SK-N-MC (cell line): ENCODE results near the gene SLC6A6.

Experiments
- DNase-seq: peaks from one replicate; pipeline ENCODE4 v3.0.0-alpha.2; 2011; ENCODE audit warnings: low read depth, low spot score
- H3K27ac ChIP-seq: fragments of 200-600 bp; sonication (generic); 2 replicates; pipeline ENCODE4 v1.5.1; 2016; ENCODE audit warnings: mixed run types
- H3K36me3 ChIP-seq: fragments of 200-600 bp; sonication (generic); 2 replicates; pipeline ENCODE4 v1.6.1; 2017; ENCODE audit warnings: antibody characterized with exemption, low read length, mixed read lengths; ENCODE audit not compliant: insufficient read depth
- H3K4me3 ChIP-seq: fragments of 200-600 bp; sonication (generic); 2 replicates; pipeline ENCODE4 v1.5.1; 2016
- H3K9ac ChIP-seq: fragments of 200-600 bp; sonication (generic); 2 replicates; pipeline ENCODE4 v1.8.0; 2017; ENCODE audit warnings: mixed run types, mixed read lengths; ENCODE audit not compliant: insufficient read length
- H3K9me3 ChIP-seq: fragments of 200-600 bp; sonication (generic); 2 replicates; pipeline ENCODE4 v1.6.1; 2017; ENCODE audit warnings: low read depth, mild to moderate bottlenecking, antibody characterized with exemption, low read length, moderate library complexity, mixed read lengths
- EZH2 ChIP-seq: fragments of 200-600 bp; sonication (generic); IDR thresholded peaks from one replicate; pipeline ENCODE4 v1.6.1; 2017; ENCODE audit warnings: antibody characterized with exemption
- FOXP2 ChIP-seq: optimal IDR thresholded peaks from 2 replicates; pipeline ENCODE3; 2011; ENCODE audit warnings: mild to moderate bottlenecking, moderate library complexity; ENCODE audit not compliant: insufficient read depth; ENCODE audit errors: extremely low read length, control extremely low read depth
- POLR2AphosphoS5 ChIP-seq: IDR thresholded peaks from 2 replicates; pipeline ENCODE4 v1.6.1; 2012; ENCODE audit warnings: mild to moderate bottlenecking, low read depth, low read length, borderline replicate concordance

The SLC6A6 gene

GRCh38 chr3:14518893-14519292 is 116.5 kb downstream of the SLC6A6 start:
- no peaks in the 10 kb centered on the region for H3K9me3 ChIP-seq
- no peak overlapping the region for H3K27ac ChIP-seq
- DNase-seq, result no peak
- no peak overlapping the region for H3K9ac ChIP-seq
- no peaks in the 10 kb centered on the region for H3K36me3 ChIP-seq
- TF ChIP-seq EZH2, result no peak
- no peak for TF ChIP-seq FOXP2
- TF ChIP-seq POLR2AphosphoS5, result no peak
- H3K4me3 ChIP-seq, result no peak overlapping the region

- H3K36me3 ChIP-seq, result no peaks in the 10 kb centered on the region
- TF ChIP-seq FOXP2, result no peak
- no peak for TF ChIP-seq POLR2AphosphoS5
- TF ChIP-seq EZH2, result no peak
Observed at GRCh38 chr3:14519406-14519805, 117.0 kb downstream of the SLC6A6 start.

GRCh38 chr3:14520149-14520548 is 117.7 kb downstream of the SLC6A6 start:
- TF ChIP-seq POLR2AphosphoS5 (no peak), EZH2 (no peak), FOXP2 (no peak)
- Histone ChIP-seq H3K9me3 (no peaks in the 10 kb centered on the region), H3K4me3 (no peak overlapping the region), H3K9ac (no peak overlapping the region), H3K27ac (no peak overlapping the region), H3K36me3 (no peaks in the 10 kb centered on the region)
- no peak for DNase-seq

More at GRCh38 chr3:14519406-14519805, 117.0 kb downstream of the SLC6A6 start:
- no peaks in the 10 kb centered on the region for H3K9me3 ChIP-seq
- no peak for DNase-seq
- no peak overlapping the region for H3K27ac ChIP-seq
- no peak overlapping the region for H3K4me3 ChIP-seq
- no peak overlapping the region for H3K9ac ChIP-seq

GRCh38 chr3:14520967-14521366 is 118.6 kb downstream of the SLC6A6 start:
- H3K9me3 ChIP-seq, result no peaks in the 10 kb centered on the region
- no peak overlapping the region for H3K4me3 ChIP-seq
- no peaks in the 10 kb centered on the region for H3K36me3 ChIP-seq
- no peak for TF ChIP-seq POLR2AphosphoS5
- no peak for TF ChIP-seq EZH2
- TF ChIP-seq FOXP2, result no peak
- no peak overlapping the region for H3K27ac ChIP-seq
- H3K9ac ChIP-seq, result no peak overlapping the region
- no peak for DNase-seq

- no peak for DNase-seq
- Histone ChIP-seq H3K9me3 (no peaks in the 10 kb centered on the region), H3K9ac (no peak overlapping the region), H3K36me3 (no peaks in the 10 kb centered on the region), H3K4me3 (no peak overlapping the region), H3K27ac (no peak overlapping the region)
- no peak for TF ChIP-seq EZH2
- TF ChIP-seq POLR2AphosphoS5, result no peak
- no peak for TF ChIP-seq FOXP2
Observed at GRCh38 chr3:14521611-14522010, 119.2 kb downstream of the SLC6A6 start.

GRCh38 chr3:14522129-14522691 is 119.8 kb downstream of the SLC6A6 start:
- no peak overlapping the region for H3K4me3 ChIP-seq
- H3K9ac ChIP-seq, result no peak overlapping the region
- DNase-seq, result no peak
- no peaks in the 10 kb centered on the region for H3K36me3 ChIP-seq
- no peak overlapping the region for H3K27ac ChIP-seq
- H3K9me3 ChIP-seq, result no peaks in the 10 kb centered on the region
- no peak for TF ChIP-seq FOXP2
- TF ChIP-seq EZH2, result no peak
- TF ChIP-seq POLR2AphosphoS5, result no peak

- H3K9ac ChIP-seq, result no peak overlapping the region
- H3K27ac ChIP-seq, result no peak overlapping the region
- H3K4me3 ChIP-seq, result no peak overlapping the region
- no peaks in the 10 kb centered on the region for H3K9me3 ChIP-seq
- TF ChIP-seq FOXP2 (no peak), POLR2AphosphoS5 (no peak), EZH2 (no peak)
- H3K36me3 ChIP-seq, result no peaks in the 10 kb centered on the region
- DNase-seq, result no peak
Observed at GRCh38 chr3:14522768-14523167, 120.4 kb downstream of the SLC6A6 start.

- H3K27ac ChIP-seq, result no peak overlapping the region
- H3K9ac ChIP-seq, result no peak overlapping the region
- H3K4me3 ChIP-seq, result no peak overlapping the region
- no peak for DNase-seq
- TF ChIP-seq POLR2AphosphoS5 (no peak), FOXP2 (no peak), EZH2 (no peak)
- H3K9me3 ChIP-seq, result no peaks in the 10 kb centered on the region
- no peaks in the 10 kb centered on the region for H3K36me3 ChIP-seq
Observed at GRCh38 chr3:14523792-14524191, 121.4 kb downstream of the SLC6A6 start.

GRCh38 chr3:14524311-14524711 is 121.9 kb downstream of the SLC6A6 start:
- no peak for DNase-seq
- H3K9ac ChIP-seq, result no peak overlapping the region
- no peaks in the 10 kb centered on the region for H3K36me3 ChIP-seq
- TF ChIP-seq EZH2 (no peak), POLR2AphosphoS5 (no peak), FOXP2 (no peak)
- H3K4me3 ChIP-seq, result no peak overlapping the region
- no peak overlapping the region for H3K27ac ChIP-seq
- no peaks in the 10 kb centered on the region for H3K9me3 ChIP-seq
